GM10266 (cell line): ENCODE measurements around the gene CIC.

Source experiments
- DNase-seq: peaks from one replicate; pipeline ENCODE4 v3.0.0; 2012; ENCODE audit errors: extremely low spot score
- TF ChIP-seq, protein P1 (sequence below): IDR thresholded peaks from 2 replicates; pipeline ENCODE4 v1.5.1; 2012; ENCODE audit warnings: mild to moderate bottlenecking, low read depth; ENCODE audit not compliant: control insufficient read depth, insufficient read depth; ENCODE audit errors: missing control alignments

CIC gene

DNA sequence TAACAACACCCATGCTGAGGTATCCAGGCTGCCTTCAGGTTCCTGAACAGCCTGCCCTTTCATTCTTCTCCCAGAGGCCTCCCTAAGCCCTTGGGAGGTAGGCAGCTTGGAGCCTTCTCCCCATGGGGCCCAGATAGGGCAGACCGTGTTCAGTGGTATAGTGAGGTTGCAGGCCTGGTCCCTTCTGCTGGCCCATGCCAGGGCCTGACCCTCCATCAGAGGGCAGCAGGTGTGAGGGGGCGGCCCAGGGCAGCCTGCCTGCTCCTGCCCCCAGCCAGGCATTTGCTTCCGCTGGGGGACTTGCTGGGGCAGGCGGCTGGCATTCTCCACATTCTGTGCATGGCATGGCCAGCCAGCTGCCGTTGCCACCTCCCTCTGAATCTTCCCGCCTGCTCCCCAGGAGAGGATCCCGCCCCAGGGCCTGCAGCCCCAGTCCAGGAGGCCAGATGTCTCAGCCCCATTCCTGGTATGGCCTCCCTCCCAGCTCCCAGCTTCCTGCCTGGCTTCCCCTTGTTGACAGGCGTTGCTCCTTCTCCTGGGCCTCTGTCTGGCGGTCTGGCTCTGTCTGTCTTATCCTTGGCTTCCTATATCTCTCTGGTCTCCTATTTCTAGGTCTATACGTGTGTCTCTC lies 8.9 kb downstream of the CIC start:
- TF ChIP-seq, protein P1, sequence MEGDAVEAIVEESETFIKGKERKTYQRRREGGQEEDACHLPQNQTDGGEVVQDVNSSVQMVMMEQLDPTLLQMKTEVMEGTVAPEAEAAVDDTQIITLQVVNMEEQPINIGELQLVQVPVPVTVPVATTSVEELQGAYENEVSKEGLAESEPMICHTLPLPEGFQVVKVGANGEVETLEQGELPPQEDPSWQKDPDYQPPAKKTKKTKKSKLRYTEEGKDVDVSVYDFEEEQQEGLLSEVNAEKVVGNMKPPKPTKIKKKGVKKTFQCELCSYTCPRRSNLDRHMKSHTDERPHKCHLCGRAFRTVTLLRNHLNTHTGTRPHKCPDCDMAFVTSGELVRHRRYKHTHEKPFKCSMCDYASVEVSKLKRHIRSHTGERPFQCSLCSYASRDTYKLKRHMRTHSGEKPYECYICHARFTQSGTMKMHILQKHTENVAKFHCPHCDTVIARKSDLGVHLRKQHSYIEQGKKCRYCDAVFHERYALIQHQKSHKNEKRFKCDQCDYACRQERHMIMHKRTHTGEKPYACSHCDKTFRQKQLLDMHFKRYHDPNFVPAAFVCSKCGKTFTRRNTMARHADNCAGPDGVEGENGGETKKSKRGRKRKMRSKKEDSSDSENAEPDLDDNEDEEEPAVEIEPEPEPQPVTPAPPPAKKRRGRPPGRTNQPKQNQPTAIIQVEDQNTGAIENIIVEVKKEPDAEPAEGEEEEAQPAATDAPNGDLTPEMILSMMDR, result no peak
- no peak for DNase-seq

DNA sequence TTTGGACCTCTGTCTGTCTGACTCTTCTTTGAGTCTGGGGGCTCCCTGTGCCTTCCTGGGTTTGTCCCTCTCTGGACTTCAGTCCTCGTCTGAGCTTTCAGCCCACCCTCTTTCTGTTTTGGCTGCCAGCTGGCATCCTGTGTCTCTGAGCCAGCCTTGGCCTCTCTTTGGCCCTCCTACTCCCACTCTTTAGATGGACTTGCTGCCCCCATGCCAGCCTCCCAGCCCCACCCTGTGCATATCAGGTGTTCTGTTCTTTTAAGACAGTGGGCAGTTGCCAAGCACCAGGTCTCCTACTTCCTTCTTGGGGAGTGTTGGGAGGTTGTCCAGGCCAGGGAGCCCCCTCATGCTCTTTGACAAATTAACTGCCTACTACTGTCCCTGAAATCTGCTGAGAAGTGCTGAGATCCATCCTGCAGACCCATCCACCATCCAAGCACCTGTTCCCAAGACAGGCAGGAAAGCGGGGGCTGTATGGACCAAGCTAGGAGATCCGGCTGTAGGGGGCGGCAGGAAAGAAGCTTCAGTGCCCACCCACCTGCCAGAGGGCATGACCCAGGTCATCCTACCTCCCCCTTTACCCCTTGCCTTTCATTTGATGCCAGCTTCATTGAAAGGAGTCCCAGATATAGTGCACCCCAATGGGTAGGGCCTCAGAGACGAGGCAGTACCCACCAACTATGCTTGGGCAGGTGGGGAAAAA lies 9.6 kb downstream of the CIC start:
- DNase-seq, result no peak
- TF ChIP-seq, protein P1, result no peak

DNA sequence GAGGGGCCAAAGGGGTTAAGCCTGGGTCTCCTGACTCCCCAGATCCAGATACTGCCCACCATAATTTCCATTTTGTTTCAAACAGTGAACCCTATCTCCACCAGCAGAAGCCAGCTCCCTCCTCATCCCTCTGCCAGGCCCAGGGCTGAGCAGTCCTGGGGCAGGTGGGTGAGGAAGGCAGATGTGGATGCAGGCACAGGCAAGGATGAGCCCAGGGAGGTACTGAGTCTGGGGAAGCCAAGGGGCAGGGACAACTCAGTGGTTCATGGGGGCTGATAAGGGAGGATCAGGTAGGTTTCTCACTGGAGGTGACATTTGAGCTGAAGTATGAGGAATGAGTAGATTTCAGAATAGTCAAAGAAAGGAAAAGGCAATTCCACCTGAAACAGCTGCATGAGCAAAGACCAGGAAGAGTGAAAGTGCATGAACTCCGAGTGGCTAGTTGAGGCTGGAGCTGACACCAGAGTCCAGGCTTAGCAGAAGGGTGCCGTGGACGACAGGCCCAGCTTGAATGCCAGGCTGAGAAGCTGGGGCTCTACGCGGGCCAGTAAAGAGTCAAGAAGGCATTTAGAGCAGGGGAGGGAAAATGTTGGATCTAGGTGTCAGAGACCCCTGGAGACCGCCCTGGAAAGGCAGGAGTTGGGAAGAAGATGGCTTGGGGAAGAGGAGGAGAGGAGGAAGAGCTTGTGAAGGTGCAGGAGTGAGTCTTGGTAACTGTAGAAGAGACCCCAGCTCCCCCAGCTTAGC lies 10.3 kb downstream of the CIC start:
- TF ChIP-seq, protein P1, result no peak
- DNase-seq, result no peak

GRCh38 chr19:42279902-42280814 lies 11.1 kb downstream of the CIC start:
- TF ChIP-seq, protein P1, result peak; percentile 91
- DNase-seq, result peak; percentile 96

GRCh38 chr19:42280815-42281145 lies 11.7 kb downstream of the CIC start:
- TF ChIP-seq, protein P1, result no peak
- DNase-seq, result no peak

DNA sequence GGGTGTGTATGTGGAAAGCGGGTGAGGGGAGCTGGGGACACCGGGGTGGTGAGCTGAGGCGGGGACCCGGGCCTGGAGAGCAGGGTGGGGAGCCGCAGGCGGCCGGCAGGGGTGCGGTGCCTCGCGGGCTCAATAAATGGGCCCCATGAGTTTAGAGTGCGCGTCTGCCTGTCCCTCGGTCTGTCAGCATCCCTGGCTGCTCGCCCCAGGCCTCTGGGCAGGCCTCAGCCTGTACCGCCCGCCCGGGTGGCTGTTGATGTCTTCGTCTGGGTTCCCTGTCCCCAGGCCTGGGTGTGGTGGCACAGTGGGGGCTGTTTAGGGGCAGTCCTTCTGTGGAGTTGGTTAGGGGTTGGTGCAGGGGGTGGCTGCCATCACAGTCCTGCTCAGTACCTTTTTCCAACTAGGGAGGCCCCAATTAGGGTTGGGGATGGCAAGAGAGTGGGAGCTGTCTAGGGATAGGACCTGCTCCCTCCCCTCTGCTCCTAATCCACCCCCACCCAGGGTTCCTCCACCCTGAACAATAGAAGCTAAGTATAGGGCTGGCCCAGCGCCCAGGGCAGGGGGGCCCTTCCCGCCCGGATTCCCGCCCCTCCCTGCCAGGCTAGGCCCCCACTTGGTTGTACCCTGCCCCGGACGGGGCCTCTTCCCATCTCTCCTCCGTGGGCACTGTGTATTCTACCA lies 12.2 kb downstream of the CIC start:
- DNase-seq, result peak; percentile 55
- TF ChIP-seq, protein P1, result no peak
